ENCODE results near the gene FTCD.

DNA sequence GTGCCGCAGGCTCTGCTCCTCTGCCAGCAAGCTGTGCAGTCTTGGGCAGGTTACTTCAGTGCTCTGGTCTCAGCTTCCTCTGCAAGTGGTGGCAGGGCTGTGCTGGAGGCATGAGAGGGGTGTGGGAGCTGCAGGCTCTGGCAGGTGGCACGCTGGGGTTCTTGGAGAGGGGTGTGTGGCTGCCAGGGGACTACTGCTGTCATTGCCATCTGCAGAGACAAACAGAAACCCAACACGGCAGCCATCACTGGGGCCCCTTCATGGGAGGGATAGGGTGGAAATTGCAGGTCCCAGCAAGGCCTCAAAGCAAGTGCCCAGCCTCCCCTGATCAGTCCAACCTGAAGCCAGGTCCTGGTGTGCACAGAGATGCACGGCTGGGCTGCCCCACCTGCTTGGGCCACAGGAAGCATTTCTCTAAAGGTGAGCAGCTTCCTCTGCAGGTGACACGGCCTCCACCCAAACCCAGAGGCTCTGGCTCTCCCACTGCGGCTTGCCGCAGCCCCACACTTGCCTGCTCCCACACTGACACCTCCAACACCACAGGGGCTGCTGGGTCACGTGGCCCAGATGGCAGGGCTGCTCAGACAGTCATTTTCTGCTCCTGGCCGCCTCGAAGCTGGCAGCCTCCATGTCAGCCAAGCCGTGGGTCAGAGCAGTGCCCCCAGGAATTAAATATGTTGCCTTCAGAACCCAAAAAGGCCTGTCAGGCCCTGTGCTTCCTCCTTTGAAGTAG, 61.5 kb downstream of the FTCD start:
- TF ChIP-seq, protein P1, sequence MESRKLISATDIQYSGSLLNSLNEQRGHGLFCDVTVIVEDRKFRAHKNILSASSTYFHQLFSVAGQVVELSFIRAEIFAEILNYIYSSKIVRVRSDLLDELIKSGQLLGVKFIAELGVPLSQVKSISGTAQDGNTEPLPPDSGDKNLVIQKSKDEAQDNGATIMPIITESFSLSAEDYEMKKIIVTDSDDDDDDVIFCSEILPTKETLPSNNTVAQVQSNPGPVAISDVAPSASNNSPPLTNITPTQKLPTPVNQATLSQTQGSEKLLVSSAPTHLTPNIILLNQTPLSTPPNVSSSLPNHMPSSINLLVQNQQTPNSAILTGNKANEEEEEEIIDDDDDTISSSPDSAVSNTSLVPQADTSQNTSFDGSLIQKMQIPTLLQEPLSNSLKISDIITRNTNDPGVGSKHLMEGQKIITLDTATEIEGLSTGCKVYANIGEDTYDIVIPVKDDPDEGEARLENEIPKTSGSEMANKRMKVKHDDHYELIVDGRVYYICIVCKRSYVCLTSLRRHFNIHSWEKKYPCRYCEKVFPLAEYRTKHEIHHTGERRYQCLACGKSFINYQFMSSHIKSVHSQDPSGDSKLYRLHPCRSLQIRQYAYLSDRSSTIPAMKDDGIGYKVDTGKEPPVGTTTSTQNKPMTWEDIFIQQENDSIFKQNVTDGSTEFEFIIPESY (CRISPR knock-in tag; IDR thresholded peaks at IDR 0.05): no peak
- TF ChIP-seq POLR2AphosphoS5 (IDR thresholded peaks at IDR 0.05; ENCODE audit: control insufficient read depth, insufficient read depth, low read depth, low read length): no peak
